ENCODE measurements around the gene CACNA2D1. TPM values are rescaled to one million over a fixed set of nuclear protein-coding genes. Genes with fewer than 3 reads are reported as not detected.

The CACNA2D1 gene
- total RNA-seq, 3 donors from 2014 or later (not counting 1 experiment from before 2014, with no cell fraction given), result not detected

DNA sequence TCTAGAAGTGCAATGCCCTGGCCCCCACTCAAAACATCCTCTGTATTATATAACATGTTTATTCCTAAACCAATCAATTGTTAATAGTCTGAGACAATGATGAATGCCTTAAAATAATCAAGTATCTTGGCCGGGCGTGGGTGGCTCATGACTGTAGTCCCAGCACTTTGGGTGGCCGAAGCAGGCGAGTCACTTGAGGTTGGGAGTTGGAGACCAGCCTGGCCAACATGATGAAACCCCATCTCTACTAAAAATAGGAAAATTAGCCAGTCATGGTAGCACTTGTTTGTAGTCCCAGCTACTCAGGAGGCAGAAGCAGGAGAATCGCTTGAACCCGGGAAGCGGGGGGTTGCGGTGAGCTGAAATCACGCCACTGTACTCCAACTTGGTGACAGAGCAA, 29.4 kb upstream of the CACNA2D1 start:
- ATAC-seq (no peak), DNase-seq (no peak)
- no peak overlapping the region for H3K27ac ChIP-seq (ENCODE audit: low read length)
- Mint-ChIP-seq H3K4me1 (no peaks in the 10 kb centered on the region), H3K9me3 (peaks cover 3 to 4% of the 10 kb centered on the region in 2 donors), H3K27ac (no peak overlapping the region), H3K27me3 (ENCODE audit: low read depth in 2 of 2) (no peaks in the 10 kb centered on the region), H3K36me3 (no peaks in the 10 kb centered on the region), H3K4me3 (no peak overlapping the region)
- TF ChIP-seq, protein P1, sequence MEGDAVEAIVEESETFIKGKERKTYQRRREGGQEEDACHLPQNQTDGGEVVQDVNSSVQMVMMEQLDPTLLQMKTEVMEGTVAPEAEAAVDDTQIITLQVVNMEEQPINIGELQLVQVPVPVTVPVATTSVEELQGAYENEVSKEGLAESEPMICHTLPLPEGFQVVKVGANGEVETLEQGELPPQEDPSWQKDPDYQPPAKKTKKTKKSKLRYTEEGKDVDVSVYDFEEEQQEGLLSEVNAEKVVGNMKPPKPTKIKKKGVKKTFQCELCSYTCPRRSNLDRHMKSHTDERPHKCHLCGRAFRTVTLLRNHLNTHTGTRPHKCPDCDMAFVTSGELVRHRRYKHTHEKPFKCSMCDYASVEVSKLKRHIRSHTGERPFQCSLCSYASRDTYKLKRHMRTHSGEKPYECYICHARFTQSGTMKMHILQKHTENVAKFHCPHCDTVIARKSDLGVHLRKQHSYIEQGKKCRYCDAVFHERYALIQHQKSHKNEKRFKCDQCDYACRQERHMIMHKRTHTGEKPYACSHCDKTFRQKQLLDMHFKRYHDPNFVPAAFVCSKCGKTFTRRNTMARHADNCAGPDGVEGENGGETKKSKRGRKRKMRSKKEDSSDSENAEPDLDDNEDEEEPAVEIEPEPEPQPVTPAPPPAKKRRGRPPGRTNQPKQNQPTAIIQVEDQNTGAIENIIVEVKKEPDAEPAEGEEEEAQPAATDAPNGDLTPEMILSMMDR (IDR thresholded peaks at IDR 0.05), result no peak
- H3K4me1 ChIP-seq (ENCODE audit: control insufficient read depth, insufficient read depth, low read length), result no peaks in the 10 kb centered on the region
- H3K27me3 ChIP-seq (ENCODE audit: control insufficient read depth, insufficient read depth, low read length), result no peaks in the 10 kb centered on the region
- H3K36me3 ChIP-seq (ENCODE audit: control insufficient read depth, insufficient read depth, low read length), result no peaks in the 10 kb centered on the region
- no peak overlapping the region for H3K4me3 ChIP-seq (ENCODE audit: low read length)
- intact Hi-C loops (cut with micrococcal nuclease), result no loop called here
- WGBS (ENCODE audit: insufficient coverage), result 91% methylated on average over 8 of the region's 9 CpGs
- no peaks in the 10 kb centered on the region for H3K9me3 ChIP-seq (ENCODE audit: control insufficient read depth, insufficient read depth, low read length)

DNA sequence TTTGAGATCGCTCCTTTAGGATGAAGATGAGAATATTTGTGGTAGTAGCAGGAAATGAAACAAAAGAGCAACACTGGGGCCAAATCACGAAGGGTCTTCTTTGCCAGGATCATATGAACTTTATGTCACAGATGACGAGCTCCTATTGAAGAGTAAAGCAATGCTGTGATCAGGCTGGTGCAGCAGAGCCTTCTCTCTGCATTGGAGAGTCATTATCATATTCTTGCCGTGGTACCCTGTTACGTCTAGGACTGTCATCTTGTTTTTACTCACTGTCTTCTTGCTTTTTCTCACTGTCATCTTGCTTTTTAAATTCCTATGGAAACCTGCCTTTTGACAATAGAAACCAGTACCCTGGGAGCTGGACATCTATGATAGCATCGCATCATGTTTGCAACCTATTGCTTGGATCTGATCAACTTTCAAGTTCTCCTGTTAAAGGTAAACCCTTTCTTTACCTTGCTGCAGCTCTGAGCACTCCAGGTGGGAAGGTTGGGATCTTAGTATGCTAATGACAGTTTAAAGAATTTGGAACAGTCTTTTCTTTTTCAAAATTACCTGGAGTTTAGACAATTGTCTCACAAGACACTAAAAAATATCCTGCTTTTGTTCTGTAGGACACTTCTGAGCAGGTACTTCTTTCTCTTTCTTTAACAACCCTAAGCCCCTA, 27.9 kb upstream of the CACNA2D1 start:
- ATAC-seq (no peak), DNase-seq (no peak)
- WGBS (ENCODE audit: insufficient coverage), result 79% methylated on average over 6 of the region's 6 CpGs
- Histone ChIP-seq H3K27me3 (ENCODE audit: control insufficient read depth, insufficient read depth, low read length) (no peaks in the 10 kb centered on the region), H3K9me3 (ENCODE audit: control insufficient read depth, insufficient read depth, low read length) (no peaks in the 10 kb centered on the region), H3K4me1 (ENCODE audit: control insufficient read depth, insufficient read depth, low read length) (no peaks in the 10 kb centered on the region), H3K4me3 (ENCODE audit: low read length) (no peak overlapping the region), H3K27ac (ENCODE audit: low read length) (no peak overlapping the region), H3K36me3 (ENCODE audit: control insufficient read depth, insufficient read depth, low read length) (no peaks in the 10 kb centered on the region)
- Mint-ChIP-seq H3K4me1 (no peaks in the 10 kb centered on the region), H3K27ac (no peak overlapping the region), H3K36me3 (no peaks in the 10 kb centered on the region), H3K27me3 (ENCODE audit: low read depth in 2 of 2) (no peaks in the 10 kb centered on the region), H3K9me3 (peaks cover 3 to 8% of the 10 kb centered on the region in 2 donors), H3K4me3 (no peak overlapping the region)
- intact Hi-C loops (cut with micrococcal nuclease), result no loop called here
- TF ChIP-seq, protein P1 (IDR thresholded peaks at IDR 0.05), result no peak

DNA sequence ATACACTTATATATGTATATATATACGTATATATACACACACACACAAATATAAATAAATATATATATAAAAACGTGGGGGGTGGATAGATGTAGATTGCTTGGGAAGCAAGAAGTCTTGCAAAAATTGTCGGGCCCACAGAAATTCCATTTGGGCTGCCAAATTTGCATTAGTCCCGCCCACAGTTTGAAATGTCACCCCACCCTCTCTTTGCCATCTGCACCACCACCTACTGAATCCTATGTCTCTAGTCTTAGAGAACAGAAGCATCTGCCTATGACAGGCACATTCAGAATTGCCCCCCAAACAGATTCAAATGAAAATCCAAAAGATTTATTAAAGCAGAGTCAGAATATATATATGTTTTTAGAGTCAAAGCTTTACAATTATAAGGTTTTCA, 25.6 kb upstream of the CACNA2D1 start:
- Mint-ChIP-seq H3K27ac (no peak overlapping the region), H3K36me3 (no peaks in the 10 kb centered on the region), H3K4me1 (no peaks in the 10 kb centered on the region), H3K4me3 (no peak overlapping the region), H3K27me3 (ENCODE audit: low read depth in 2 of 2) (no peaks in the 10 kb centered on the region), H3K9me3 (peaks cover 3 to 11% of the 10 kb centered on the region in 2 donors)
- Histone ChIP-seq H3K27me3 (ENCODE audit: control insufficient read depth, insufficient read depth, low read length) (no peaks in the 10 kb centered on the region), H3K4me3 (ENCODE audit: low read length) (no peak overlapping the region), H3K27ac (ENCODE audit: low read length) (no peak overlapping the region), H3K4me1 (ENCODE audit: control insufficient read depth, insufficient read depth, low read length) (no peaks in the 10 kb centered on the region), H3K36me3 (ENCODE audit: control insufficient read depth, insufficient read depth, low read length) (no peaks in the 10 kb centered on the region), H3K9me3 (ENCODE audit: control insufficient read depth, insufficient read depth, low read length) (no peaks in the 10 kb centered on the region)
- WGBS (ENCODE audit: insufficient coverage), result 88% methylated on average over 2 of the region's 4 CpGs
- DNase-seq (no peak), ATAC-seq (no peak)
- intact Hi-C loops (cut with micrococcal nuclease), result no loop called here
- TF ChIP-seq, protein P1 (IDR thresholded peaks at IDR 0.05), result no peak

DNA sequence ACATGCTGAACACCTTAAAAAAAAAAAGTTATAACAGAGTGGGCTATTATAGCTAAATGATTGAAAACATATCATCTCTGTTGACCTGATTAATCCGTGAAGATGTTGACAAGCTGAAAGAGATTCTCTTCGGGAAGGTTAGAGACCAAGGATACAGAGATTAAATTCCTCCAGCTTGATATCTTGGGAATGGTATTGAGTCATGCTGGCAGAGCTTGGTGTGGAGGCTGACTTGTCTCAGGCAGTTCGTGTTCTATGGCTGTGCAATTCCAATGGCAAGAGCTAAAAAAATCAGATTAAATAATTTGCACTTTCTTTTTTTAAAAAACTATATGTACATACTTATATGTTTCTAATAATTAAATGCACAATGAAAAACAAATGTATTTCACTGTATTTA, 24.9 kb upstream of the CACNA2D1 start:
- peaks cover 2 to 10% of the 10 kb centered on the region in 2 donors for H3K9me3 Mint-ChIP-seq
- Histone ChIP-seq H3K4me1 (ENCODE audit: control insufficient read depth, insufficient read depth, low read length) (no peaks in the 10 kb centered on the region), H3K27ac (ENCODE audit: low read length) (no peak overlapping the region), H3K4me3 (ENCODE audit: low read length) (no peak overlapping the region), H3K9me3 (ENCODE audit: control insufficient read depth, insufficient read depth, low read length) (no peaks in the 10 kb centered on the region), H3K36me3 (ENCODE audit: control insufficient read depth, insufficient read depth, low read length) (no peaks in the 10 kb centered on the region), H3K27me3 (ENCODE audit: control insufficient read depth, insufficient read depth, low read length) (no peaks in the 10 kb centered on the region)
- ATAC-seq, result no peak
- no peaks in the 10 kb centered on the region for H3K4me1 Mint-ChIP-seq
- WGBS (ENCODE audit: insufficient coverage), result 92% methylated on average over 2 of the region's 3 CpGs
- no peaks in the 10 kb centered on the region for H3K27me3 Mint-ChIP-seq (ENCODE audit: low read depth in 2 of 2)
- no peak overlapping the region for H3K27ac Mint-ChIP-seq
- DNase-seq, result no peak
- TF ChIP-seq, protein P1 (IDR thresholded peaks at IDR 0.05), result no peak
- intact Hi-C loops (cut with micrococcal nuclease), result no loop called here
- no peak overlapping the region for H3K4me3 Mint-ChIP-seq
- H3K36me3 Mint-ChIP-seq, result no peaks in the 10 kb centered on the region
